GM18867 (cell line): ENCODE results near the gene ATP23.

ENCODE experiments used
- ATAC-seq: cut with Tn5 transposase; IDR thresholded peaks from one replicate; pipeline ENCODE4 v1.9.1; 2021; ENCODE audit warnings: mild to moderate bottlenecking, moderate library complexity; ENCODE audit not compliant: unreplicated experiment

Gene ATP23

GRCh38 chr12:57941165-57941894 lies at the start of gene ATP23:
Gene ATP23 (plus strand): TSS chr12:57941567. CDS start chr12:57941702, 135 bp downstream.
- peak; percentile 88 for ATAC-seq

DNA sequence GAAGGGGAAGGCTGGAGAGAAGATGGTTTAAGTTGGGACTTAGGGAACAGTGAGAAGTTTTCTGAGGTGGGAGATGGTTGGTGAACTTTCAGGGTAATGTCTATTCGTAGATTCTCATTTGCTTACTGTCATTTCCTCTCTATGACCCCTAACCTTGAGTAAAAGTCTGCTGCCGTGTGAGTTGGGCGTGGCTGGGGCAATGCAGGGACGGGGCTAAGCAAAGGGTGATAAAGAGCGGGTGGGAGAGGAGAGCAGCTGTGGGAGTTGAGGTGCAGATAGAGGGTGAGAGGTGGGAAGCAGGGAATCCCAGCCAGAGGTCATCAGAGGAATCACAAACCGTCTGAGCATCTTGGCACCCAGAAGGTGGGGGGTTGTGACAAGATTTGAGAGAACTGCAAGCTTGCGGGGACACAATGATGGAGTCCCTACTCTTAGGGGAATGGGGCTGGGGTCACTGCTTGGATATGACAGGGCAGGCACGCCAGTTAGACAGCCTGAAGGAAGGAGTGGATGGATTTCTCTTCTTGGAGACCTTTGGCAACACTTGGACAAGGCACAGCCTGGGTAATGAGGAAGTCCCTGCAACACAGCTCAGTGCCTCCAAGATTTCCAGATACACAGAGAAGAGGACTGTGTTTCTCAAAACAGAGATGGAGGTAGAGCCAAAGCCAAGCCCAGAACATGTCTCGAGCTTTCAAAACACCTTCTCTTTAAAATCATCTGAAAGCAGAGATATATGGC lies 49.0 kb upstream of the ATP23 start:
- no peak for ATAC-seq

GRCh38 chr12:57893431-57894353 lies 47.7 kb upstream of the ATP23 start:
- no peak for ATAC-seq

DNA sequence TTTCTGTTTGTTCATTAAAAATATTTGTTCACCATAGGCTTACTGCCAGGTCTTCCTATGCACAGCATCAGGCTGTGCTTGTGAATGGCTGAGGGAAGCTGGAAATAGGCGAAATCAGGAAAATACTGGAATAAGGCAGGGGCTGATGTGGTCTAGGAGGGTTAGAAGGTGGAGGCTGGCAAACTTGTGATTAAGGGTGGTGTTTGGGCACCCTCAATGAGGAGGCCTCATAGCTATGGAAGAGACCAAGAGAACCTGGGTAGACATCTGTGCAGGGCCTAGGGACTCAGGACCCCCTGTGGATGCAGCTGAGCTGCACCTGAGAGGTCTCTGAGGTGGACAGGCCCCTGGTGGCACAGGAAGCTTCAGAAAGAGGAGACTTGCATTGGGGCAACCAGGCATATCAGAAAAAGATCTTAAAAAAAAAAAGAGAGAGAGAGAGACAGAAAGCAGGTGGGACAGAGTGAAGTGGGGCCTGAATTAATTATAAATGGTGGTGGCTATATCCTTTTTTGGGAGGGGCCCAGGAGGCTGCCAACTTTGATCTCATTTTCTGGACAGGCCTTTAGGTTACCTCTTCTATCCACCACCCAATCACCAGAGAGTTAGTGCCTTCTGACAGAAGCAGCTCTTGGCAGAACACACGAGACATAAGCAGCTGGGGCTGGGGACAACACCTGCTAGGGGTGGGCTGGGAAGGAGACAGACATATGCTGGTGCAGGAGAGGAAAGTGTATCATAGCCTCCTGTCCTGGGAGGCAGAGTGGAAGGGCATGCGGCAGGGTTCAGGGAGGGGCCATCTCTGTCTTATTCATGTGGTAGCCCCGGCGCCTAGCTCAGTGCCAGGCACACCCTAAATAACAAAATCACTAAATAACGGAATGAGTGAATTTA lies 46.7 kb upstream of the ATP23 start:
- no peak for ATAC-seq

- ATAC-seq: no peak
These were observed 45.8 kb upstream of the ATP23 start for GRCh38 chr12:57895389-57896114.

DNA sequence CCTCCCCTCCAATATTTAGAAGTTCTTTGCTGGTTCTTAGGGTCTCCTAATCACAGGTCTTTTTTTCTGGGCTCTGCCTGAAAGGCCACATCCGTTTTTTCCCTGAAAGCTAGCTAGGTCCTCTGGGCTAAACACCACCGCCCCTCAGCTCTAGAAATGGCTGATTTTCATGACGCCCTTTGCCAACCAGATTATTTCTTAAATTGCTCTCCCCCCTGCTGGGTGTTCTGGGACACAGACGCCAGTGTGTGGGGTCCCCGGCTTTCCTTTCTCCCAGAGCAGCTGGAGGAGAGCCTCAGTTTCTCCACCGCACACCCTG lies 45.3 kb upstream of the ATP23 start:
- ATAC-seq: no peak

GRCh38 chr12:57896434-57897201 lies 44.7 kb upstream of the ATP23 start:
- ATAC-seq: no peak

GRCh38 chr12:57897286-57897974 lies 43.9 kb upstream of the ATP23 start:
- no peak for ATAC-seq

GRCh38 chr12:57898308-57898970 lies 42.9 kb upstream of the ATP23 start:
- ATAC-seq: peak; percentile 35

GRCh38 chr12:57899010-57899662 lies 42.2 kb upstream of the ATP23 start:
- ATAC-seq: peak; percentile 89

DNA sequence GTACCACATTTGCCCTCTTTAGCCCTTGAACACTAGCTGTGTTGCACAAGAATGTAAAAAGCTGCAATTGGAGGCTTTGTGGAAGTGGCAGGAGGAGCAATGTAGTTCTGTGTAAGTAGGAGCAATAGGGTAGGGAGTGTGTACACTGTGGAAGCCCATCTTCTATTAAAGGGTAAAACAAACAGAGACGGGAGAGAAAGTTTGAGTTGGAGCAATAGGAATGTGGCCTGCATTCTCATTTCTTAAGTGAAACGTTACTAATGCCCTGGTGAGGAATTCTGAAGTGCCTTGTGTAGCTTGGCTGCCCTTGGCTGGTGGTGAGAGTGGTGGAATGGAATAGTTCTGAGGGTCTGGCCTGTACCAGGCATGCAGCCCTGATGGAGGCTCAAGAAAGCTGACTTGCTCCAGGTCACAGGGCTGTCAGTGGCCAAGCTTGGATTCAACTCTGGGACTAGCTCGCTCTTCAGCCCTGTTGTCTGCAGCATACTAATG lies 38.8 kb upstream of the ATP23 start:
- ATAC-seq: no peak

- no peak for ATAC-seq
These were observed 36.9 kb upstream of the ATP23 start for GRCh38 chr12:57904426-57904825.

- peak; percentile 95 for ATAC-seq
These were observed 36.2 kb upstream of the ATP23 start for GRCh38 chr12:57904848-57905811.

DNA sequence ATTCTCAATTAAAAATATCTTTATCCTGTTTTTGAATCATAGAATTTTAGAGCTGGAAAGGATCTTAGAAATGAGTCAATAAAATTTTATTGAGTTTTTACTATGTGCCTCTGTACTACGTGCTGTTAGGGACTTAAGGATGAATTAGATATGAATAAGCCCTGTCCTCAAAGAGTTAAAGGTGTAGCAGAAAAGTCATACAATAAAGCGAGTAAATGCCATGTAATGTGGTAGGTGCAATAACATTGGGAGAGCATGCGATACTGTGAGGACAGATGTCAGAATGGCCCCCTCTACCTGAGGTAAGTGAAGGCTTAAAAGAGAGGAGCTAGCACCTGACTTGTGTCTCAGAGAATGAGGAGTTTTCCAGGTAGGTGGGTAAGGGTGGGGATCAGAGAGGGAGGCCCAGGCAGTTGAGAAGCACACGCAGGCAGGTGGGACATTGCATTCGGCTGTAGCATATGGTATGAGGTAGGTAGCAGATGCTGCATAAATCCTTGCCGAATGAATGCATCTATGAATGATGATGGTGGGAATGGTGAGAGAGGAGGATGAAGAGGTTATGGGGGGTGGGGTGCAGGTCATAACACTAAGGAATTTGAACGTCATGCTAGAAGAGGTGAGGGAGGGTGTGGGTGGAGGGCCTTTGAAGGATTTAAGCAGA lies 35.4 kb upstream of the ATP23 start:
- ATAC-seq: no peak

DNA sequence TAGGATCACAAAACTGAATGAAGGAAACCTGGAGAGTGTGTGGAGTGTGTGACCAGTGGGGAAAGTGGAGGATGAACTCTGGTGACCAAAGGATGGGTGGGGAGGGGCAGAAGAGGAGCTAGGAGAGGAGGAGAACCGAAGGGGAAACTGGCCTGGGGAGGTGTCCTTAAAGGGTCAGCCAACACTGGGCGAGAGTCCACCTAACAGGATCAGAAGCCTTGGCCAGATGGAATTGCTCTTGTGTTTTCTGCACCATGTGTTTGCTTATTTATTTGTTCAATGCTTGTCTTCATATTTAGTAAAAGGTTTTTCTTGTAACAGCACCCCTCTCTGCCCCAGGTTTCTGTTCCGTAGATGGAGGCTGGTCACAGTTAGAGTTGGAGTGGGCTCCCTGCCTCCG lies 34.5 kb upstream of the ATP23 start:
- ATAC-seq: no peak

GRCh38 chr12:57907281-57907680 lies 34.1 kb upstream of the ATP23 start:
- no peak for ATAC-seq
